ENCODE measurements around the gene S100A11.
"Not testable (repeated sequence)": the region's sequence is repeated elsewhere in the genome, so short reads cannot be mapped to it uniquely, and the experiment has no call there.

S100A11 gene

DNA sequence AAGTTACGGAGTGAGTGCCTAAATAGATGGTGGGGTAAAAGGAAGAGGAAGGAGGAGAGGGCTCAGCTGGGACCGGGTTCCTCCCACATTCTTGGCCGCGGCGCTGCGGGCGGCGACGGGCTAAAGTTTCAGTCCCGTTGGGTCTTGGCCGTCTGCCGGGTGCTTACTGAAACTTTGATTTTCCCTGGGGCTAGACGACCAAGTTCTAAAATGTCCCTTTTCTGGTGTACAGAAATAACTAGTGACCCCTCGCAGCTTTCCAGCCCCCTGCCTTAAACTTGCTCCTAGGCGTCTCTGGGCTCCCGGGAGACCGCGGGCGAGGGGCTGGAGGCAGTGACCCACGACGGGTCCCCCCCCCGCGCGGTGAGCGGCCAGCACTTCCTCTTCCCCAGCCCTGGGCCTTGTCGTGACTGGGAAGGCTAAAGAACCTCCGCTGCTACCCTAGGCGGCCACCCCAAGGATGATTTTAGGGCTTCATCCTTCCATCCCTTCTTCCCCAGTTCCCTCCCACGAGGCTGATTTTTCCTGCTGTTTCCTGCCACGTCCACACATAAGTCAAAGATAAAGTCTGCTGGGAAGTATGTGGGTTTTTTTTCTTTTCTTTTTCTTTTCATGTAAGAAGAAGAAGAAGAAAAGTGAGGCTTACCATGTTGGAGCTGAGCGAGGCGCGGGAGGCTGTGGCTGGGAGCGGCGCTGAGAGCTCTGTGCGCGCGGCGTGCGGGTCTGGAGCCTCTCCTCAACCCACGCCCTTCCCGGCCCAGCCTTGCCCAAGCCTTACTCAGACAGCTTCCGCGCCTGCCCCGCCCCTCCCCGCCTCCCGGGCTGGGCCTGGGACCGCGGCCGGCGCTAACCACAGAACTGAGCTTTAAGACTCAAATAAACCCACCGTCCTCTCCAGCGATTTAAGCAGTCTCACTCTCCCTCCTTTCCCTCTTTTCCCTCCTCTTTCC is at the start of gene S100A11:
TSS of gene S100A11 (minus strand) at position 738 of the 950 bp plus-strand sequence. CDS start at position 649, 89 bp downstream.
- DNase-seq (ENCODE audit: low spot score): peak; percentile 69

- DNase-seq (ENCODE audit: low spot score): no peak
These were observed 48.0 kb upstream of the S100A11 start for GRCh38 chr1:152084853-152085252.

GRCh38 chr1:152081026-152081425 is 44.2 kb upstream of the S100A11 start:
- not testable (repeated sequence) for DNase-seq (ENCODE audit: low spot score)

GRCh38 chr1:152080494-152080893 is 43.7 kb upstream of the S100A11 start:
- DNase-seq (ENCODE audit: low spot score): not testable (repeated sequence)

DNA sequence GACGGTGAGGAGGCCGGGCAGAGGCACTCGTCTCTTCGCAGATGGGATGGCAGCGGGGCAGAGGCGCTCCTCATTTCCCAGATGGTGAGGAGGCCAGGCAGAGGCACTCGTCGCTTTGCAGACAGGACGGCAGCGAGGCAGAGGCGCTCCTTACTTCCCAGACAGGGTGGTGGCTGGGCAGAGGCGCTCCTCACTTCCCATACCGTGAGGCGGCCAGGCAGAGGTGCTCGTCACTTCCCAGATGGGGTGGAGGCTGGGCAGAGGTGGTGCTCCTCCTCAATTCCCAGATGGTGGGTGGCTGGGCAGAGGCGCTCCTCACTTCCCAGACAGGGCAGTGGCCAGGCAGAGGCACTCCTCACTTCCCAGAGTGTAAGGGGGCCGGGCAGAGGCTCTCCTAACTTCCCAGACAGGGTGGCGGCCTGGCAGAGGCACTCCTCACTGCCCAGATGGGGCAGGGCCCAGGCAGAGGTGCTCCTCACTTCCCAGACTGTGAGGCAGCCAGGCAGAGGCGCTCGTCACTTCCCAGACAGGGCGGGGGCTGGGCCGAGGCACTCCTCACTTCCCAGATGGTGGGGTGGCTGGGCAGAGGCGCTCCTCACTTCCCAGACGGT is 42.1 kb upstream of the S100A11 start:
- DNase-seq (ENCODE audit: low spot score): no peak

GRCh38 chr1:152072311-152072710 is 35.5 kb upstream of the S100A11 start:
- no peak for DNase-seq (ENCODE audit: low spot score)

DNA sequence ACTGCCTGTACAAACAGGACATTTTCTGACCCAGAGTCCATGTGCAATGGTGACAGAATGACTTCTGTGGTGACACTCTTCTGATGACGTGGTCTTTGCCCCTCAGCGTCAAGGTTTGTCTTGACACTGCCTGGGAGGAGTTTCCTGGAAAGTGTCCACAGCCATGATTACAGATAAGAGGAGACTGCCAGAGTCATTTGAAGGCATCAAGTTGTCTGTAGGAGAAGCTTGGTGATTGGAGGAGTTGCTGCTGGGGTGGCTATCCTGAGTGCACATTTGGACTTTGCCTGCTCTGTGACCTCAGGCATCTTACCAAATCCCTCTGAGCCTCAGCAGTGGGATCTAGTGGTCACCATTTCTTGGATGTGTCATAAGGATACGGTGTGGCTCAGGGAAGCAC is 34.3 kb upstream of the S100A11 start:
- no peak for DNase-seq (ENCODE audit: low spot score)

GRCh38 chr1:152067929-152068328 is 31.1 kb upstream of the S100A11 start:
- DNase-seq (ENCODE audit: low spot score): no peak

DNA sequence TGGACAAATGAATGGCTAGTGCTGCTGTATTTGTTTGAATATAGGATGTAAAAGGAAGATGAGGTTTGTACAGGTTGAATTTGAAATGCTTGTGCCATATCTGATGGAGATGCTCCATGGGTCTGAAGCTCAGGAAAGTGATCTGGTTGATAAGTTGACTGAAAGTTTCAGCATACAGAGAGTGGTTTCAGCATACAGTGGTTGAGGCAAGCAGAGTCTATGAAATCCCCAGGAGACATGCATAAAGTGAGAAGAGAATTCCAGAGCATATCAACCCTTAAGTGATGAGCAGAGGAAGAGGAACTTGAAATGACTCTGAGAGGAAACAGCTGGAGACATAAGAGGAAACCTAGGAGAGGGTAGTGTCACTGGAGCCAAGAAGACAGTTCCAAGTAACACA is 30.3 kb upstream of the S100A11 start:
- DNase-seq (ENCODE audit: low spot score): no peak

DNA sequence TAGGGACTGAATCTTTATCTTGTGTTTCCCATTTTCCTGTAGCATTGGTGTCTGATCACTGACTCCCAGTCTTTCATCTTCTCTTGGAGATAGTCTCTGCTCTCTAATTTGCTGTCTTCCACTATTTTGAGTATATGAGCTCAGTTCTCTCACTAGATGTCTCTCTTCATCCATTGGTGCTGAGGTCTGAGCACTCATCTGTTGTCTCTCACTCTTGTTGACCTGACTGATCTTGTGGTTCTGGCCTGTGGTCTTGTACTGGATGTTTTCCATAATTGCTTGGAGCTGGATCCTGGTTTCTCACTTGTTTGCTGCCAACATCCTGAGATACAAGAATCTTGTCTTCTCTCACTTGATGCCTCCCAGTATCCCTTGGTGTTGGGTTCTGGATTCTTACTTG is 25.1 kb upstream of the S100A11 start:
- DNase-seq (ENCODE audit: low spot score): no peak

DNA sequence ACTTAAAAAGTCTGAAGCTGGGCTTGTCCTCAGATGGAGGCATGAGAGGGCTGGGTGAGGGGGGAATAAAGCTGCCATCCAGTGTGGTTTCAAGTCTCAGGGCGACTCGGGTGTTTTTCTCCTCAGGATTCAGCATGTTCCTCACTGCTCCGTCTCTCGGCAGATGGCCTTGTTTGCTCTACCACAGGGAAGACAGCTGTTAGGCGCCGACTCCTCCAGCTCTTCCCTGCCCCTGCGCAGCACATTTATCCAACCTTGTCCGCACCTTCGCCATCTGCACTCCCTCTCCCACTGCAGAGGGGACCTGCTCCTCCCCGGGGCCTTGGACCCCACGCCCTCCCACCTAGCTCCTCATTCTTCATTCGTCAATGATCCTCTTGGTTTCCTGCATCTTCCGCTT is 16.6 kb upstream of the S100A11 start:
- DNase-seq (ENCODE audit: low spot score): no peak

- peak; percentile 65 for DNase-seq (ENCODE audit: low spot score)
These were observed 15.8 kb upstream of the S100A11 start for GRCh38 chr1:152052606-152053005.

GRCh38 chr1:152050886-152051675 is 14.3 kb upstream of the S100A11 start:
- DNase-seq (ENCODE audit: low spot score): no peak

DNA sequence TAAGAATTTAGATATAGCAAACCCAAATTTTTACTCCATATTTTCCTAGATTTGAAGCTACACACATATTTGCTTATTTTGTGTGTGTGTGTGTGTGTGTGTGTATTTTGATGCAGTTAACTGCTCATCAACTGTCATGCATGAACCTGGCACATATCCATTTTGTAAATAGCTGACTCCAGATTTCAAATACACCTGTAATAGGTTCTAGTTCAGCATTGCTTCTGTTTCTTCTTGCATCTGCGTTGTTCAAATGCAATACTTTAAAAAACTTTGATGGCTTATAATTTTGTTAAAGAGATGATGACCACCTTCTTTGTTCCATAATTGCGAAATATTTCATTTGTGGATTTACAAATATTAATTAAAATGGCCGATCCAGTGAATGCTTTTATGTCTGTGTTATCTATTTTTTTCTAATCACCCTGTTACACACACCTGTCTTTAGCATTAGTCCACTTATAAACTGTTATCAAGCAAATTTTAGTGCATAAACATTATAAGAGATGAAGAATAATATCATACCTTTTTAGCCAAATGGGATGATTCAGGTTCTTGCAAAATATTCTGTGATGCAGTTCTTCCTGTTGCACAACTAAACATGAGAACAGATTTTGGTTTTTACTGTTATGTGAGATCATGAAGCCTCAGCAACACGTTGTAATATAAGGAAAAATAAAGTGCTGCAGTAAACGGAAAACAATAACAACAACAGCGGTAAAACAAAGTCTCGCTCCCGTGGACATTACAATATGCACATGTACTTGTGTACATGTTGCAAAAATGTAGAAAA is 12.7 kb upstream of the S100A11 start:
- no peak for DNase-seq (ENCODE audit: low spot score)

- DNase-seq (ENCODE audit: low spot score): peak; percentile 15
These were observed 11.7 kb upstream of the S100A11 start for GRCh38 chr1:152048416-152049009.

DNA sequence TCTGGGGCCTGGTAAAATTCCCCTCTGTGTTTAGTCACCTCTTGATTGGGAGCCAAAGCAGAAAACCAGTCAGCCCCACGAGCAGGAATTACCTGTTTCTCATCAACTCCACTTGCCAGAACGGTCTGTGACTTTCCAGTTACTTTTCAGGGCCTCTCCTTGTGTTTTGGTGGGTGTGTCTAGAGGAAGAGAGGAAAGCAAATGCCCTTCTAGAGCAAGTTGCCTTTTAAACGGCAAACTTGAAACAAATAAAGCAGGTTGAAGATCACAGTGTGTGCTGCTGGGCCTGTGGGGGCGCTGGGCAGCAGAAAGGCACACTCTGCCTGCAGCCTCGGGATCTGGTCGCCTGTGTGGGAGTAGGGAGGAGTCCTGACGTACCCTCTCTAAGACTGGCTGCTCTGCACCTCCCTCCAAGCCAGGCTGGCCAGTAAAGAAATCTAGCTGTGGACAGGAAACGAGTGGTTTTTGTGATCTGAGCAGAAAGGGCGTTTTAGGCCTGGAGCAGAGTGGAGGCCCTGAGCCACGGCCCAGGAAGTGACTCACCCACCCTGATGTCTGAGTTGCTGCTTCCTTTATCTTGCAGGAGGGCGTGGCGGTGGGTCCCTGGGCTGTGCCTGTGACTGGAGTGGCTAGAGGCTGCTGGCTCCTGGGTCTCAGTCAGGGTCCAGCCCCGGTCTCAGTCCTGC is 11.1 kb upstream of the S100A11 start:
- peak; percentile 72 for DNase-seq (ENCODE audit: low spot score)

DNA sequence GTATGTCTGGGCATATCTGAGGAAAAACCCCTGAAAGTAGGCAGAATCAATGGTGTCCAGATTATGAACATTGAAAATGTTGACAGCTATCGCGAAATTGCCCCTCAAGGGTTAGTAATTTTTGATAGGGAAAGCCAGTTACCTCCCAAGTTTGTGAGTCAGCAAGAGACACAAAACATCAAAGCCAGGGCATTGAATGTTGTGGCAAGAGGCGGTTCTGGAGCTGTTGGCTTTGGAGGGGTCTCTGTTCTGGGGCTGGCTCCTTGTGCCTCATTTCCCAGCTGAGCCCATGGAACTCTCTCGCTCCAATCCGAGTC is 10.6 kb upstream of the S100A11 start:
- no peak for DNase-seq (ENCODE audit: low spot score)

DNA sequence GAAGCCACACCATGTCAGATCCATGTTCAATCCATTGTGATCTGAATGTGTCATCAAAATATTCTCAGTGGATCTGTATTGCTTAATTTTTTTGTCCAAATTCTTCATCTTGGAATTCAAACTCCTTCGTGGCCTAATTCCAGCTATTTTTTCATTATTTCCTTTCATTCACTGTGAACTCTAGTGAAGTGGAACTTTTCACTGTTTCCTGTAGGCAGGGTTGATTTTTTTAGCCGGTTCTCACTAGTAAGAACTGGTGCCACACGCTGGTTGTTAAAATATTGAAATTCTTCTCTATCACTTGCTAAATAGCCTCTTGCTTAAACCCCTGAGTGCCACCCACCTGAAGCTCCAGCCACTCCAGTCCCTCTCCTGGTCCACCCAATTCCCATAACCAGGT is 7.6 kb upstream of the S100A11 start:
- no peak for DNase-seq (ENCODE audit: low spot score)

DNA sequence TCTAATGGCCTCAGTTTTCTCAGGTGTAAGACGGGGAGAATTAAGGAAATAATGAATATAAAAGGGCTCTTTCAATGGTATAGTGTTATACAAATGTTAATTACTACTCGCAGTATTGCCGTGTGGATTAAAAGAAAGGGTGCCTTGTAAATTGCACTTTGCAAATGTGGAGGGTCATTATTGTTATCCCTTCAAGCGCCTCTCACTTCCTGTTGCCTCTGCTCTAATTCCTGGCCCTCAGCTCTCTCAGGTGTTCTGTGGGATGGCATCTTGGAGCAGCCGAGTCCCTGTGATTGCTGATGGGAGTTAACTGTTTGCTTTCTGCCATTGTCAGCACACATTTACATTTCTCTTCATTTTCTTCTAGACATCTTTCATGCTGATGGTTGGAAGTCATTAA is 7.1 kb upstream of the S100A11 start:
- DNase-seq (ENCODE audit: low spot score): no peak

DNA sequence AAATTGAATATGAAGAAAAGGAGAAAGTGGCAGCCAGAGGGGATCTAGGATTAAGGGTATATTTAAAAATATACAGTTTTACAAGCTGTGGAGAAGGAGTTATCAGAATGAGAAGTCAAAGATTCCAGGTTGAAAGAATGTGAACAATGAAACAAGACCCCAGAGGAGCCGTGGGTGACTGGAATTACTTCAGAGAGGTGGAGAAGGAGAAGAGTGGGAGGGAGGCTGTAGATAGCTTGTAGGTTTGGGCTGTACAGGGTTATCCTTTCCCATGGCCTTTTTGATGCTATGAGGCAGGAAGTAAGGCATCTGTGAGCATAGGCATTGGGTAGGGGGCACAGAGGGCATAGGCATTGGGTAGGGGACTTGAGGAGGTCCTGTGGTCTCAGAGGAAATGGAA is 5.2 kb upstream of the S100A11 start:
- DNase-seq (ENCODE audit: low spot score): no peak

DNA sequence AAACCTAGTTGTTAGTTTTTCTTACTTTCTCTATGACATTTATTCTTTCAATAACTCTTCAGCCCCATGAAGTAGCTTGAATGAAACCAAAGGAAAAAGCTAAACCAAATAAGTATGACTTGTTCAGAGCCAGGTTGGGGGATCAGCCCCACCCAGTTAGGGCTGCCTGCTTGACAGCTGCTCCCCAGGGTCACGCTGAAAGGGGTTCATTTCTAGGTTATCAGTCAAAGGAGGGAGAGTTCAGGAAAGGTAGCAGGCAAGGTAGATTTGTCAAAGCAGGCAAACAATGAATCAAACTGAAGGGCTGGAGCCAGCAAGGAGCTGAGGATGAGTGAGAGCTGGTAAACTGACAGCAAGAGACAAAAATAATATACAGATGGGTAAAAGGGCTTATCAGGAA is 3.1 kb upstream of the S100A11 start:
- DNase-seq (ENCODE audit: low spot score): no peak

All from HuH-7 (cell line).